Liver (tissue), 9 donors: ENCODE results near the gene NRIP1. TPM values are rescaled to one million over a fixed set of nuclear protein-coding genes. Genes with fewer than 3 reads are reported as not detected.

Experiments used
- DNase-seq: peaks from one replicate; pipeline ENCODE4 v3.0.0-alpha.2; 2017; ENCODE audit warnings: low spot score
- H3K27ac ChIP-seq, 2 donors: one replicate each; pipeline ENCODE4 v1.7.0; 2013; ENCODE audit warnings: inconsistent platforms in 2 of 2, low read length in 2 of 2, control low read depth in 1 of 2, low read depth in 1 of 2, mild to moderate bottlenecking in 1 of 2
- H3K27me3 ChIP-seq, 4 donors: one replicate each; pipeline versions ENCODE4 v1.6.1 to v1.7.0; 2013; ENCODE audit warnings: low read length in 3 of 4, inconsistent platforms in 1 of 4, mild to moderate bottlenecking in 1 of 4, moderate library complexity in 1 of 4; ENCODE audit not compliant: control insufficient read depth in 4 of 4, insufficient read depth in 4 of 4
- H3K36me3 ChIP-seq, 4 donors: one replicate each; pipeline versions ENCODE4 v1.6.1 to v1.7.0; 2013; ENCODE audit warnings: low read length in 3 of 4, mild to moderate bottlenecking in 3 of 4, low read depth in 1 of 4, moderate library complexity in 1 of 4; ENCODE audit not compliant: control insufficient read depth in 4 of 4, insufficient read depth in 3 of 4
- H3K4me1 ChIP-seq, 4 donors: one replicate each; pipeline versions ENCODE4 v1.6.1 to v1.7.0; 2013; ENCODE audit warnings: low read length in 3 of 4, mild to moderate bottlenecking in 3 of 4, moderate library complexity in 1 of 4; ENCODE audit not compliant: control insufficient read depth in 4 of 4, insufficient read depth in 4 of 4
- H3K4me3 ChIP-seq, 3 donors: one replicate each; pipeline versions ENCODE4 v1.6.1 to v1.7.0; 2013; ENCODE audit warnings: low read length in 3 of 3, control low read depth in 1 of 3, low read depth in 1 of 3, mild to moderate bottlenecking in 1 of 3
- H3K9ac ChIP-seq, 2 donors: one replicate each; pipeline ENCODE4 v1.7.0; 2013; ENCODE audit warnings: low read length in 2 of 2, mild to moderate bottlenecking in 2 of 2, moderate library complexity in 2 of 2, control low read depth in 1 of 2, low read depth in 1 of 2
- H3K9me3 ChIP-seq, 4 donors: one replicate each; pipeline versions ENCODE4 v1.6.1 to v1.7.0; 2013; ENCODE audit warnings: low read length in 3 of 4; ENCODE audit not compliant: control insufficient read depth in 4 of 4
- ATF3 ChIP-seq: IDR thresholded peaks from 2 replicates; pipeline ENCODE4 v1.6.1; 2016; ENCODE audit warnings: antibody characterized with exemption
- CTCF ChIP-seq: fragments of 150-350 bp; IDR thresholded peaks from 2 replicates; pipeline ENCODE4 v1.5.1; 2017; ENCODE audit warnings: improper control_type of control experiment, low read depth, low read length; ENCODE audit not compliant: missing input control
- EGR1 ChIP-seq, 2 donors: IDR thresholded peaks; 2 replicates each; pipeline ENCODE4 v1.6.1; 2016 to 2018; ENCODE audit warnings: antibody characterized with exemption in 2 of 2, low read depth in 2 of 2
- FOXA1 ChIP-seq: IDR thresholded peaks from 2 replicates; pipeline ENCODE4 v1.6.1; 2016; ENCODE audit warnings: antibody characterized with exemption
- FOXA2 ChIP-seq: IDR thresholded peaks from 2 replicates; pipeline ENCODE4 v1.6.1; 2016; ENCODE audit warnings: antibody characterized with exemption
- GABPA ChIP-seq, 2 donors: IDR thresholded peaks in 1 of 2; conservative IDR thresholded peaks in 1 of 2; 2 replicates each; pipeline ENCODE4 v1.6.1; 2016; ENCODE audit warnings: antibody characterized with exemption in 2 of 2, mild to moderate bottlenecking in 1 of 2, moderate library complexity in 1 of 2
- HNF4A ChIP-seq, 2 donors: conservative IDR thresholded peaks; 2 replicates each; pipeline ENCODE4 v1.6.1; 2016; ENCODE audit warnings: antibody characterized with exemption in 2 of 2, mild to moderate bottlenecking in 2 of 2
- HNF4G ChIP-seq: IDR thresholded peaks from 2 replicates; pipeline ENCODE4 v1.6.1; 2016; ENCODE audit warnings: antibody characterized with exemption
- JUND ChIP-seq, 2 donors: IDR thresholded peaks; 2 replicates each; pipeline ENCODE4 v1.6.1; 2016; ENCODE audit warnings: antibody characterized with exemption in 2 of 2
- MAX ChIP-seq: IDR thresholded peaks from 2 replicates; pipeline ENCODE4 v1.6.1; 2016; ENCODE audit warnings: antibody characterized with exemption
- NR2F2 ChIP-seq: IDR thresholded peaks from 2 replicates; pipeline ENCODE4 v1.6.1; 2016; ENCODE audit warnings: antibody characterized with exemption
- RAD21 ChIP-seq, 2 donors: IDR thresholded peaks; 2 replicates each; pipeline ENCODE4 v1.6.1; 2016; ENCODE audit warnings: antibody characterized with exemption in 2 of 2, mild to moderate bottlenecking in 2 of 2
- REST ChIP-seq: IDR thresholded peaks from 2 replicates; pipeline ENCODE4 v1.6.1; 2016; ENCODE audit warnings: antibody characterized with exemption, mild to moderate bottlenecking
- RXRA ChIP-seq, 2 donors: IDR thresholded peaks; 2 replicates each; pipeline ENCODE4 v1.6.1; 2017 to 2018; ENCODE audit warnings: antibody characterized with exemption in 2 of 2, mild to moderate bottlenecking in 1 of 2
- SP1 ChIP-seq: IDR thresholded peaks from 2 replicates; pipeline ENCODE4 v1.6.1; 2018; ENCODE audit warnings: antibody characterized with exemption, mild to moderate bottlenecking
- TAF1 ChIP-seq: conservative IDR thresholded peaks from 2 replicates; pipeline ENCODE4 v1.6.1; 2016; ENCODE audit warnings: antibody characterized with exemption, mild to moderate bottlenecking
- YY1 ChIP-seq: IDR thresholded peaks from 2 replicates; pipeline ENCODE4 v1.6.1; 2016; ENCODE audit warnings: antibody characterized with exemption, mild to moderate bottlenecking
- ZBTB33 ChIP-seq: IDR thresholded peaks from 2 replicates; pipeline ENCODE4 v1.6.1; 2016; ENCODE audit warnings: antibody characterized with exemption
- WGBS: extraction: QIAGEN DNeasy Blood & Tissue Kit; methylation state at CpG from one replicate; pipeline ENCODE4 v1.1.7; 2013; 5-methylcytosine and 5-hydroxymethylcytosine counted together
- polyA plus RNA-seq, 2 donors: library from polyadenylated mRNA; stranded (reverse) in 1 of 2; unstranded in 1 of 2; fragments of 200-250 nt in 1 of 2; fragments of >200 nt in 1 of 2; fragmentation: Nextera tagmentation in 1 of 2; extraction: Ambion mirVana in 1 of 2; gene quantifications; one replicate each; pipeline versions ENCODE4 v1.2.1 to v1.2.3, GENCODE V29; 2013 to 2015
- total RNA-seq, 2 donors: library from RNA; depleted of rRNA; stranded (reverse); fragments of >200 nt; gene quantifications; one replicate each; pipeline ENCODE4 v1.2.3, GENCODE V29; 2014
- donor health status: healthy.
- donor health status: healthy.
- donor health status: healthy.
- donor health status: healthy.
- donor health status: healthy.

Gene NRIP1
- total and polyA plus RNA-seq, 4 donors: 3.8 to 28.4 (median 12.6) TPM

GRCh38 chr21:14959343-14959742 lies 105.5 kb downstream of the NRIP1 start:
- WGBS: 64% methylated on average over 3 of the region's 3 CpGs

More at GRCh38 chr21:14959343-14959742, 105.5 kb downstream of the NRIP1 start:
- Histone ChIP-seq H3K9me3 (no peaks in the 10 kb centered on the region), H3K4me1 (no peaks in the 10 kb centered on the region), H3K4me3 (no peak overlapping the region), H3K36me3 (no peaks in the 10 kb centered on the region), H3K27me3 (no peaks in the 10 kb centered on the region), H3K27ac (no peak overlapping the region), H3K9ac (no peak overlapping the region)
- TF ChIP-seq MAX: no peak
- TF ChIP-seq HNF4A (conservative IDR thresholded peaks at IDR 0.05): no peak
- no peak for TF ChIP-seq NR2F2
- no peak for TF ChIP-seq REST
- TF ChIP-seq SP1: no peak
- TF ChIP-seq FOXA2: no peak
- TF ChIP-seq YY1: no peak
- TF ChIP-seq FOXA1: no peak
- no peak for TF ChIP-seq CTCF
- no peak for TF ChIP-seq ATF3
- no peak for TF ChIP-seq JUND (IDR thresholded peaks at IDR 0.05)
- TF ChIP-seq GABPA (IDR thresholded peaks at IDR 0.05 in 1 of 2, conservative IDR thresholded peaks at IDR 0.05 in 1 of 2): no peak
- TF ChIP-seq HNF4G: no peak
- no peak for TF ChIP-seq ZBTB33
- no peak for TF ChIP-seq RXRA (IDR thresholded peaks at IDR 0.05)
- TF ChIP-seq TAF1: no peak
- no peak for TF ChIP-seq EGR1 (IDR thresholded peaks at IDR 0.05; ENCODE audit: low read depth in 2 of 2)
- no peak for TF ChIP-seq RAD21 (IDR thresholded peaks at IDR 0.05)
- no peak for DNase-seq
